PC-3 (cell line): ENCODE results near the gene GPC6.

Source experiments
- EZH2phosphoT487 ChIP-seq: fragments of 300-600 bp; sonication (generic); IDR thresholded peaks from 2 replicates; pipeline ENCODE4 v1.6.1; 2018; ENCODE audit warnings: mild to moderate bottlenecking, antibody characterized with exemption, low read length, borderline replicate concordance
- TF ChIP-seq, protein P1 (sequence below): fragments of 300-600 bp; sonication (generic); conservative IDR thresholded peaks from 2 replicates; pipeline ENCODE4 v1.5.1; 2017; ENCODE audit warnings: antibody characterized with exemption, low read depth, mild to moderate bottlenecking, low read length

DNA sequence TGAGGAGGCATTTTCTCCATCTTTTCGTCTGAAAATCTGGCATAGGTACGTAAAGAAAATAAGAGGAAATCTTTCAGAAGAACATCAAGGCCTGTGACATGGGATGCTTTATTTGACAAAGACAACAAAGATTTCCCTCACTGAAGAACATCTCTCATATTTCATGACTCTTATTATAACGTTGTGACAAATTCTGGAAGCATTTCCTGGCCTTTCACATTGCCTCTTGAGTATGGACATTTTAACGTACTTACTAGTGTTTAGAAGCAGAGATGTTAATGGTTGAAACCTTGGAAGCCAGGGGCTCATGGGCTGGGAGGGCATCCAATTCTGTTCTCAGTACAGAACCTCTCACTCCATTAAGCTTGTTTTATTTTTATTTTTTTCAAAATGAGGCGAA is 1042.1 kb downstream of the GPC6 start:
- TF ChIP-seq, protein P1, sequence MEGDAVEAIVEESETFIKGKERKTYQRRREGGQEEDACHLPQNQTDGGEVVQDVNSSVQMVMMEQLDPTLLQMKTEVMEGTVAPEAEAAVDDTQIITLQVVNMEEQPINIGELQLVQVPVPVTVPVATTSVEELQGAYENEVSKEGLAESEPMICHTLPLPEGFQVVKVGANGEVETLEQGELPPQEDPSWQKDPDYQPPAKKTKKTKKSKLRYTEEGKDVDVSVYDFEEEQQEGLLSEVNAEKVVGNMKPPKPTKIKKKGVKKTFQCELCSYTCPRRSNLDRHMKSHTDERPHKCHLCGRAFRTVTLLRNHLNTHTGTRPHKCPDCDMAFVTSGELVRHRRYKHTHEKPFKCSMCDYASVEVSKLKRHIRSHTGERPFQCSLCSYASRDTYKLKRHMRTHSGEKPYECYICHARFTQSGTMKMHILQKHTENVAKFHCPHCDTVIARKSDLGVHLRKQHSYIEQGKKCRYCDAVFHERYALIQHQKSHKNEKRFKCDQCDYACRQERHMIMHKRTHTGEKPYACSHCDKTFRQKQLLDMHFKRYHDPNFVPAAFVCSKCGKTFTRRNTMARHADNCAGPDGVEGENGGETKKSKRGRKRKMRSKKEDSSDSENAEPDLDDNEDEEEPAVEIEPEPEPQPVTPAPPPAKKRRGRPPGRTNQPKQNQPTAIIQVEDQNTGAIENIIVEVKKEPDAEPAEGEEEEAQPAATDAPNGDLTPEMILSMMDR, result no peak
- TF ChIP-seq EZH2phosphoT487, result no peak
